ENCODE measurements around the gene ARGLU1.

Gene ARGLU1

GRCh38 chr13:106524108-106524507 is 43.8 kb downstream of the ARGLU1 start:
- no peak for DNase-seq (ENCODE audit: low read depth)

DNA sequence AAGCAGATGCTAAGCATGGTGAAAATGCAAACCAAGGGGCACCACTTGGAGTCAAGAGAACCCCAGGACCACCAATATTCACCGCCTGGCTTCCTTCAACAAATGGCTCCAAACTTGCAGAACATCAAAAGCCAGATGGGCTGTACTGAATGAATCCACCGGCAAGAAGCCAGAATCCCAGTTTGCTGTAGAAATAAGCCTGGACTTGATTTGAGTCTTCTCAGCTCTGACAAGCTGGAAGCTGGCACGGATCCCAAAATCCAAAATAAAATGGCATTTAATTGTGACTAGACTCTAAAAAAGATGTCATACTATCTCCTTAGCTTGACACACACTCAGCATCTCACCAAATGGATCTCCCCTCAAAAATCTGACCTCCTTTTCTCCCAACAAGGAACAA is 44.4 kb downstream of the ARGLU1 start:
- DNase-seq (ENCODE audit: low read depth), result no peak

GRCh38 chr13:106522898-106523525 is 44.9 kb downstream of the ARGLU1 start:
- no peak for DNase-seq (ENCODE audit: low read depth)

- no peak for DNase-seq (ENCODE audit: low read depth)
These were observed 45.7 kb downstream of the ARGLU1 start for GRCh38 chr13:106522112-106522705.

DNA sequence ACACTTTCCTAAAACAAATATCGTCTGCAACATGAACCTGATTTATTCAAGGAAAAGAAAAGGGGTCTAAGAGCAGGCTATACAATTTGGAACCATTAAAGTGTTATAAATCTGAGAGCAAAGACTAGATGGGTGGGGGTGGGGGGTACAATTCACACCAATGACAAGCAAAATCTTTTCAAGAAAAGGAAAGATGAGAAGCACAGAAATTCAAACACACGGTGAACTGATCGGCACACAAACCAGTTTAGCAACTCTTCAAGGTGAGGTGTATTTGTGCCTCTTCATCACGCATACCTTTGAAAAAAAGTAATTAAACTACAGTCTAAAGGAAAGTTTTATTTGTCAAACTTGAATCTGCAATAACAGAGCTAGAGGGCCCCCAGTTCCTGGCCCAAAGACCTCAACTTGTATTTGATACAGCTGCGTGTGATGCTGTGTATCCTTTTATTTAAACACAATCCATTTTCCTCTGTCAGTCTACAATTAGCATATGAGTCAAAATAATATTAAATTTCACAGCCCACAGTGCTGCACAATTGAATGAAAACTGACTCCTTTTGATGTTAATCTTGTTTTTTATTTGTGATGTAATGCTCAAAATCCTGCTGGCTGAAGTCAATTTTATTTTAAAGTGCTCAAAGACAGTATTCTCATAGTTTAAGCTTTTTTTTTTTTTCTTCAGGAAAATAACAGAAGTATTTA is 46.7 kb downstream of the ARGLU1 start:
- no peak for DNase-seq (ENCODE audit: low read depth)

DNA sequence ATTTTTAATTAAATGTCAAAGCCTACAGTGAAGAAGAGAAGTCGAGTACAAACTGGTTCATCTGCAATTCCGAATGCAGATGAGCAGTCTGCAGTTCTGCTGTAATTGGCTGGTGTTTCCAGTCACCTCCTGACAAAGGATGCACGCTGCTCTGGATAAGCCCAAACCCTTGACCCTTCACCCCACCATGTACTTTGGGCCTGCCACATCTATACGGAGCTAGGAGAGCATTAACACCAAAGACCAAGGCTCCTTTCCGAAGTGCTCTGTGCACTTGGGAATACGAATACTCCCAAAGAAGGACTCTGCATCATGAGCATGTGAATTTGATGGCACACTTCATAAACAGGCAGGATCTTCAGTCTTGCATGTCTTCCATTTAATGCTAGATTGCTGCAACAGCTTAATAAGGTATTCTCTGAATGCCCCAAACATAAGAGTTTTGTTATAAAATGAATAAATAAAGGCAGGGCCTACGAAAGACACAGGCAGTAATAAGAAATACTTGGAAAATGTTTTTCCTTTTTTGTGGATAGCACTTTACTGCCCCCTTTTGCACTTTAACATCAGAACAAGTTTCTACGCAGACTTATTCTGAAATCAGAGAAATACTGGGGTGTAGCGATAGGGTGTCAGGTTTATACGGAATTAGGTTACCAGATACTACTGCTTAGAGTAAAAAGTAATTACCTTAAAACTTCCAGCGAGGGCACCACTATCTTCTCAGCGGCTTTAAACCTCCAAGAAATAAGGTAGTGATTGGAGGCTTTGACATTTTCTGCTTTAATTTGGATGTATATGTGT is 47.5 kb downstream of the ARGLU1 start:
- DNase-seq (ENCODE audit: low read depth), result no peak

DNA sequence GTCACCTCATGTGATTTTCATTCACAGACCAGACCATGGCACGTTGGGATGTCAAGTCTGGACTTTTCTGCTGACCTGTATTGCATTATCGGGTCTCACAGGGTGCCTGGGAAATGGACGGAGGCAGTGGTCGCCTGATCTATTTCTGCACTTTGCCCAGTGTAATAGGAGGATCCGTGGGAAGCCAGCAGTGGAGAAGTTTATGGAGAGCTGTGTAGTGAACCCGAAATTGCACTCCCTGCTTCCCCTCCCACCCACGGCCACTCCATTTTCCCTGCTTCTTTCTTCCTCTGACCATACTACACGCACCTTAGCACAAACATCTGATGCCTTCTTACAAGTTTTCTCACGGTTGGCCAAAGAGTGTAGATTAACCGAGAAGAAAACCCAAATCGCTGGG is 49.4 kb downstream of the ARGLU1 start:
- no peak for DNase-seq (ENCODE audit: low read depth)

DNA sequence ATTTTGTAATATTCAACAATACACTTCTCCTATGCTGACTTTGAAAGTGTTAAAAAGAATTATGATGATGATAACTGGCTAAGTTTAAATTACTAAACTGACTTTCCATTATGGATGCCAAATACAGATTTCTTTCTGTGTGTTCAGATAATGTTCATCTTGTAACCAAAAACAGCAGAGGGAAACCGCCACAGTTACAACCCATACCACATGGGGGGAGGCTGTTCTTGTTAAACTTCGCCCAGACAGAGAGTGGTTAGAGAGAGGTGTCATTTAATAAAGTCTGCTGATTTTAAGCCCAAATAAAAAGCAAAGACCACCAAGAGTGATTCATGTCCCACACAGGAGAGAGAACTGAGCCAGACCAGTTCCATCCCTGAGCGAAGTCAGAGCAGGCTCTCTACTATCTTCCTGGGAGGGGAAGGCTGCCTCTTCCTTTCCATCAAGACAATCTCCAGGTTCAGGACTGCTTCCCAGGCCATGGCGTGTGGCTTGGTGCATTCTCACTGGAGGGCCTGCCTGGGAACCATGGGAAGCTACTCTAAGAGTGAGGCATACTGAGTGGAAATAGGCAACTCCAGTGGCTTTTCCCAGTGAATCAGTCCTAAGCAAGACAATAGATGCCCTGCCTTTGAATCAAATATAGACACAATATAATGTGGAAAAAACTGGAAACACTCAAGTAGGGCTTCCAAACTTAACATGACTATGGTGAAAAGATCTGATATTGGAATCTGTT is 50.7 kb downstream of the ARGLU1 start:
- DNase-seq (ENCODE audit: low read depth), result no peak

- DNase-seq (ENCODE audit: low read depth), result no peak
These were observed 52.2 kb downstream of the ARGLU1 start for GRCh38 chr13:106515635-106516254.

- DNase-seq (ENCODE audit: low read depth), result no peak
These were observed 52.9 kb downstream of the ARGLU1 start for GRCh38 chr13:106514928-106515634.

- no peak for DNase-seq (ENCODE audit: low read depth)
These were observed 54.6 kb downstream of the ARGLU1 start for GRCh38 chr13:106513025-106513983.

- no peak for DNase-seq (ENCODE audit: low read depth)
These were observed 60.2 kb downstream of the ARGLU1 start for GRCh38 chr13:106507560-106508274.

DNA sequence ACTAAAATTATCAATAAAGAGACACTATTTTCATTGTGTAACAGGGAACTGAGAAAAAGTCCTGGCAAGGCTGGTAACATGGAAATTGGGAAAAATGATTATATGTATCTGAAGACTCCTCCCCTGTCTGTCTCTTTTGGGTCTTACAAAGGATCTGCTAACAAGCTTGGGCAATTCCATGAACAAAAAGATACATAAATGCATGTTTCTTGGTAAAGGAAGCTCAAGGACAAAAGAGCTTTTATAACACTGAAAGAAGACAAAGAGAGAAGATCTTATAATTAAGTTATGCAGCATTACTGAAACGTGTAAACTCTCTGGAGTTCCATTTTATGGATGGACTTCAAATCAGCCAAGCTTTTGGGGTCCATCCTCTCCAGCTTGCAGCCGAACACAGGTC is 61.7 kb downstream of the ARGLU1 start:
- no peak for DNase-seq (ENCODE audit: low read depth)

GRCh38 chr13:106505732-106506131 is 62.2 kb downstream of the ARGLU1 start:
- DNase-seq (ENCODE audit: low read depth), result no peak

- no peak for DNase-seq (ENCODE audit: low read depth)
These were observed 62.6 kb downstream of the ARGLU1 start for GRCh38 chr13:106505295-106505694.

- no peak for DNase-seq (ENCODE audit: low read depth)
These were observed 64.0 kb downstream of the ARGLU1 start for GRCh38 chr13:106503730-106504453.

- no peak for DNase-seq (ENCODE audit: low read depth)
These were observed 64.7 kb downstream of the ARGLU1 start for GRCh38 chr13:106503272-106503671.

- DNase-seq (ENCODE audit: low read depth), result no peak
These were observed 67.5 kb downstream of the ARGLU1 start for GRCh38 chr13:106500445-106500844.

All from stimulated activated CD8-positive, alpha-beta memory T cell treated with anti-CD3 and anti-CD28 coated beads, Interleukin-15, amount 100 ng/mL, for 24 hours (primary cell).